DOHH2 (cell line): ENCODE data around the gene ABCB6.

ENCODE experiments used
- EZH2phosphoT487 ChIP-seq: fragments of 200-600 bp; sonication (generic); IDR thresholded peaks from 2 replicates; pipeline ENCODE4 v1.6.1; 2017; ENCODE audit warnings: borderline replicate concordance, mild to moderate bottlenecking, antibody characterized with exemption, low read length, moderate library complexity, mixed read lengths
- TF ChIP-seq, protein P1 (sequence below): fragments of 200-600 bp; sonication (generic); IDR thresholded peaks from one replicate; pipeline ENCODE4 v1.5.1; 2014; ENCODE audit warnings: antibody characterized with exemption, mild to moderate bottlenecking, low read depth, low read length; ENCODE audit not compliant: poor library complexity, severe bottlenecking

DNA sequence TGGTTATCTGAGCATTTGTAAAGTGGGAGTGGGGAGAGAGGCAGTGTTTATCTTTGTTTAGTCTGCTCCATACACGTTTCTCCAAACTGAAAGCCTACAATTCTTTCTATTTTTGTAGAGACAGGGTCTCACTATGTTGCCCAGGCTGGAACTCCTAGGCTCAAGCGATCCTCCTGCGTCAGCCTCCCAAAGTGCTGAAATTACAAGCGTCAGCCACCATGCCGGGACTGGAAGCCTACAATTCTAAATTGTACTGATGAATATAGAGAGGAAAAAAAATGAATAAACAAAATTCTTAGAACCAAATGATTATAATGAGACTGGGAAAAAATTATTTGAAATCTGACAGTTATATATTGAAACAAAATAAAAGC lies 13.6 kb downstream of the ABCB6 start:
- TF ChIP-seq, protein P1, sequence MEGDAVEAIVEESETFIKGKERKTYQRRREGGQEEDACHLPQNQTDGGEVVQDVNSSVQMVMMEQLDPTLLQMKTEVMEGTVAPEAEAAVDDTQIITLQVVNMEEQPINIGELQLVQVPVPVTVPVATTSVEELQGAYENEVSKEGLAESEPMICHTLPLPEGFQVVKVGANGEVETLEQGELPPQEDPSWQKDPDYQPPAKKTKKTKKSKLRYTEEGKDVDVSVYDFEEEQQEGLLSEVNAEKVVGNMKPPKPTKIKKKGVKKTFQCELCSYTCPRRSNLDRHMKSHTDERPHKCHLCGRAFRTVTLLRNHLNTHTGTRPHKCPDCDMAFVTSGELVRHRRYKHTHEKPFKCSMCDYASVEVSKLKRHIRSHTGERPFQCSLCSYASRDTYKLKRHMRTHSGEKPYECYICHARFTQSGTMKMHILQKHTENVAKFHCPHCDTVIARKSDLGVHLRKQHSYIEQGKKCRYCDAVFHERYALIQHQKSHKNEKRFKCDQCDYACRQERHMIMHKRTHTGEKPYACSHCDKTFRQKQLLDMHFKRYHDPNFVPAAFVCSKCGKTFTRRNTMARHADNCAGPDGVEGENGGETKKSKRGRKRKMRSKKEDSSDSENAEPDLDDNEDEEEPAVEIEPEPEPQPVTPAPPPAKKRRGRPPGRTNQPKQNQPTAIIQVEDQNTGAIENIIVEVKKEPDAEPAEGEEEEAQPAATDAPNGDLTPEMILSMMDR = no peak
- TF ChIP-seq EZH2phosphoT487 = no peak
